PC-3 (cell line): Measurements from ENCODE around the gene ACSL6. TPM values are rescaled to one million over a fixed set of nuclear protein-coding genes. Genes with fewer than 3 reads are reported as not detected.

ENCODE experiments used
- ATAC-seq: fragments of 200-7000 bp; cut with Tn5 transposase; 2 replicates; pipeline ENCODE4 v1.9.1; 2020; ENCODE audit warnings: mild to moderate bottlenecking, moderate library complexity
- BruUV-seq: library from RNA; stranded (reverse); fragments of 400-500 nt; replicated peaks from 2 replicates; lab custom pipeline; 2021; lab: Mats Ljungman, UMichigan
- CTCF ChIA-PET: fragments of 300-600 bp; sonication (Branson Sonifier 250); formaldehyde crosslinking; loops from one replicate; lab custom pipeline; 2022; ENCODE audit warnings: antibody characterized with exemption; lab: Charles Lee
- POLR2A ChIA-PET: fragments of 300-600 bp; sonication (Branson Sonifier 250); formaldehyde crosslinking; loops from one replicate; lab custom pipeline; 2022; ENCODE audit warnings: antibody characterized with exemption; ENCODE audit not compliant: unreplicated experiment; lab: Charles Lee
- DNase-seq: peaks from one replicate; pipeline ENCODE4 v3.0.0-alpha.2; 2015
- H2AFZ ChIP-seq: fragments of 300-600 bp; sonication (generic); 2 replicates; pipeline ENCODE4 v1.6.0; 2016; ENCODE audit warnings: antibody characterized with exemption, low read length
- H3F3A ChIP-seq: fragments of 300-600 bp; sonication (generic); one replicate; pipeline ENCODE4 v1.6.0; 2017; ENCODE audit warnings: antibody characterized with exemption, low read length, control low read depth, mild to moderate bottlenecking; ENCODE audit not compliant: unreplicated experiment
- H3K27ac ChIP-seq: fragments of 300-600 bp; sonication (generic); 2 replicates; pipeline ENCODE4 v1.5.1; 2016; ENCODE audit warnings: mild to moderate bottlenecking, low read length
- H3K27me3 ChIP-seq: fragments of 300-600 bp; sonication (generic); 2 replicates; pipeline ENCODE4 v1.6.1; 2016; ENCODE audit warnings: low read length, mixed read lengths
- H3K36me3 ChIP-seq: fragments of 300-600 bp; sonication (generic); 2 replicates; pipeline ENCODE4 v1.6.1; 2016; ENCODE audit warnings: low read depth, mixed run types, low read length, mixed read lengths
- H3K4me1 ChIP-seq: fragments of 300-600 bp; sonication (generic); 2 replicates; pipeline ENCODE4 v1.5.1; 2016; ENCODE audit warnings: low read length; ENCODE audit not compliant: insufficient read depth
- H3K4me2 ChIP-seq: fragments of 300-600 bp; sonication (generic); 2 replicates; pipeline ENCODE4 v1.6.0; 2016; ENCODE audit warnings: low read length
- H3K4me3 ChIP-seq: fragments of 300-600 bp; sonication (generic); 2 replicates; pipeline ENCODE4 v1.5.1; 2016; ENCODE audit warnings: mild to moderate bottlenecking, low read length, mixed read lengths
- H3K79me2 ChIP-seq: fragments of 300-600 bp; sonication (generic); 2 replicates; pipeline ENCODE4 v1.6.1; 2017; ENCODE audit warnings: low read length, mixed read lengths
- H3K9ac ChIP-seq: fragments of 300-600 bp; sonication (generic); 2 replicates; pipeline ENCODE4 v1.6.0; 2016; ENCODE audit warnings: mild to moderate bottlenecking, low read length
- H3K9me2 ChIP-seq: fragments of 300-600 bp; sonication (generic); replicated peaks from 2 replicates; pipeline ENCODE4 v1.6.1; 2016; ENCODE audit warnings: mixed run types, low read length, mixed read lengths
- H3K9me3 ChIP-seq: fragments of 300-600 bp; sonication (generic); 2 replicates; pipeline ENCODE4 v1.6.1; 2016; ENCODE audit warnings: low read length, mixed read lengths
- H4K20me1 ChIP-seq: fragments of 300-600 bp; sonication (generic); 2 replicates; pipeline ENCODE4 v1.6.1; 2016; ENCODE audit warnings: low read length, mixed read lengths
- EZH2 ChIP-seq: fragments of 300-600 bp; sonication (generic); IDR thresholded peaks from one replicate; pipeline ENCODE4 v1.6.1; 2017; ENCODE audit warnings: antibody characterized with exemption, mild to moderate bottlenecking, low read length; ENCODE audit not compliant: unreplicated experiment
- EZH2phosphoT487 ChIP-seq: fragments of 300-600 bp; sonication (generic); IDR thresholded peaks from 2 replicates; pipeline ENCODE4 v1.6.1; 2018; ENCODE audit warnings: mild to moderate bottlenecking, antibody characterized with exemption, low read length, borderline replicate concordance
- intact Hi-C: fragments of 100-400 bp; cut with micrococcal nuclease; formaldehyde crosslinking; loops from 2 replicates; pipeline ENCODE4 v1.9.0; 2023
- total RNA-seq: library from RNA; depleted of rRNA; stranded (reverse); fragments of >200 nt; gene quantifications from 2 replicates; pipeline ENCODE4 v1.2.3, GENCODE V29; 2014
- TF ChIP-seq, protein P1 (sequence below): fragments of 300-600 bp; sonication (generic); conservative IDR thresholded peaks from 2 replicates; pipeline ENCODE4 v1.5.1; 2017; ENCODE audit warnings: antibody characterized with exemption, low read depth, mild to moderate bottlenecking, low read length

The ACSL6 gene
- total RNA-seq, 1 experiment from 2014 or later = 0.15 TPM

DNA sequence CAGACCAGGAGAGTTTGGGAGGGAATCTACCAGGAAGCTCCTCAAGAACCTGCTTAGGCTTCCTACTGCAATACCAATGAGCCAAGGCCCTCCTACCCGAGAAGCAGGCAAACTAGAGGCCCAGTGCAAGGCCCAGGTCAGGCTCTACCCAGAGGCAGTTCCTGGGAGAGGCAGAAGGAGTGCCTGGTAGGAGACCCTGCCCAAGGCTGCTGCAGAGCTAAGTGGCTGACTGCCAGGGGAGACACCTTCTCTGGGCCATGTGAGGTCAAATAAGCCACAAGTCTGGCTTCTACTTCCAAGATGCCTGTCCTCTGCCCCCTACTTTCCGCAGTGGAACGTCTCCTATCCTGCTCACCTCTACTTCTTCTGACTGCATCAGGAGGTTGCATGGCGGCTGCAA lies 17.8 kb downstream of the ACSL6 start:
- Histone ChIP-seq H3K27ac (no peak overlapping the region), H3K9me2 (no peaks in the 10 kb centered on the region), H3F3A (no peaks in the 10 kb centered on the region), H3K27me3 (no peaks in the 10 kb centered on the region), H3K79me2 (no peaks in the 10 kb centered on the region), H3K9ac (no peak overlapping the region), H3K9me3 (no peaks in the 10 kb centered on the region), H4K20me1 (no peaks in the 10 kb centered on the region), H3K36me3 (no peaks in the 10 kb centered on the region), H2AFZ (no peak overlapping the region), H3K4me1 (no peaks in the 10 kb centered on the region), H3K4me2 (no peak overlapping the region), H3K4me3 (no peak overlapping the region)
- intact Hi-C loops = no loop called here
- no peak for DNase-seq
- ChIA-PET POLR2A (no interaction called here), CTCF (no interaction called here)
- BruUV-seq = no TSS peak
- ATAC-seq = no peak
- TF ChIP-seq EZH2 (no peak), EZH2phosphoT487 (no peak)
- TF ChIP-seq, protein P1, sequence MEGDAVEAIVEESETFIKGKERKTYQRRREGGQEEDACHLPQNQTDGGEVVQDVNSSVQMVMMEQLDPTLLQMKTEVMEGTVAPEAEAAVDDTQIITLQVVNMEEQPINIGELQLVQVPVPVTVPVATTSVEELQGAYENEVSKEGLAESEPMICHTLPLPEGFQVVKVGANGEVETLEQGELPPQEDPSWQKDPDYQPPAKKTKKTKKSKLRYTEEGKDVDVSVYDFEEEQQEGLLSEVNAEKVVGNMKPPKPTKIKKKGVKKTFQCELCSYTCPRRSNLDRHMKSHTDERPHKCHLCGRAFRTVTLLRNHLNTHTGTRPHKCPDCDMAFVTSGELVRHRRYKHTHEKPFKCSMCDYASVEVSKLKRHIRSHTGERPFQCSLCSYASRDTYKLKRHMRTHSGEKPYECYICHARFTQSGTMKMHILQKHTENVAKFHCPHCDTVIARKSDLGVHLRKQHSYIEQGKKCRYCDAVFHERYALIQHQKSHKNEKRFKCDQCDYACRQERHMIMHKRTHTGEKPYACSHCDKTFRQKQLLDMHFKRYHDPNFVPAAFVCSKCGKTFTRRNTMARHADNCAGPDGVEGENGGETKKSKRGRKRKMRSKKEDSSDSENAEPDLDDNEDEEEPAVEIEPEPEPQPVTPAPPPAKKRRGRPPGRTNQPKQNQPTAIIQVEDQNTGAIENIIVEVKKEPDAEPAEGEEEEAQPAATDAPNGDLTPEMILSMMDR = no peak

DNA sequence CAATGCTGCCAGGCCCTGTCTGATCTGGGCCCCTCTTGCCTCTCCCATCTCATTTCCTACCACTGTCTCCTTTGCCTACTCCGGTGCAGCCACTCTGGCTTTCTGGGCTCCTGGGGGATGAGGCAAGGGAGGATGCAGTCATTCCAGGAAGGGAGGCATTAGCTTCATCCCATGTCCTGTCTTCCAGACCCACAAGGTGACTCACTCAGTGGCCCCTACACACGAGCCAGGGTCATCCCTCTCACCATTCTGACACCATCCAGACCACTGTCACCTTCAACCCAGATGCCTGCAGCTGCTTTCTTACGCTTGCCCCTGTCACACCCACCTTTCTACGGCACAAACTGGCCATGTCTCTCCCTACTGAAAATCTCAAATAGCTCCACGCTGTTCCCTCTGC lies 19.1 kb downstream of the ACSL6 start:
- H3K4me1 ChIP-seq = no peaks in the 10 kb centered on the region
- H4K20me1 ChIP-seq = no peaks in the 10 kb centered on the region
- H3K4me2 ChIP-seq = no peak overlapping the region
- no peaks in the 10 kb centered on the region for H3K9me3 ChIP-seq
- H3K36me3 ChIP-seq = no peaks in the 10 kb centered on the region
- ChIA-PET CTCF (no interaction called here), POLR2A (no interaction called here)
- no TSS peak for BruUV-seq
- H2AFZ ChIP-seq = no peak overlapping the region
- intact Hi-C loops = no loop called here
- no peak for DNase-seq
- no peak overlapping the region for H3K9ac ChIP-seq
- no peak for ATAC-seq
- H3K79me2 ChIP-seq = no peaks in the 10 kb centered on the region
- H3F3A ChIP-seq = no peaks in the 10 kb centered on the region
- no peak overlapping the region for H3K4me3 ChIP-seq
- TF ChIP-seq, protein P1 = no peak
- TF ChIP-seq EZH2 = no peak
- no peak for TF ChIP-seq EZH2phosphoT487
- no peaks in the 10 kb centered on the region for H3K27me3 ChIP-seq
- H3K9me2 ChIP-seq = no peaks in the 10 kb centered on the region
- H3K27ac ChIP-seq = no peak overlapping the region

DNA sequence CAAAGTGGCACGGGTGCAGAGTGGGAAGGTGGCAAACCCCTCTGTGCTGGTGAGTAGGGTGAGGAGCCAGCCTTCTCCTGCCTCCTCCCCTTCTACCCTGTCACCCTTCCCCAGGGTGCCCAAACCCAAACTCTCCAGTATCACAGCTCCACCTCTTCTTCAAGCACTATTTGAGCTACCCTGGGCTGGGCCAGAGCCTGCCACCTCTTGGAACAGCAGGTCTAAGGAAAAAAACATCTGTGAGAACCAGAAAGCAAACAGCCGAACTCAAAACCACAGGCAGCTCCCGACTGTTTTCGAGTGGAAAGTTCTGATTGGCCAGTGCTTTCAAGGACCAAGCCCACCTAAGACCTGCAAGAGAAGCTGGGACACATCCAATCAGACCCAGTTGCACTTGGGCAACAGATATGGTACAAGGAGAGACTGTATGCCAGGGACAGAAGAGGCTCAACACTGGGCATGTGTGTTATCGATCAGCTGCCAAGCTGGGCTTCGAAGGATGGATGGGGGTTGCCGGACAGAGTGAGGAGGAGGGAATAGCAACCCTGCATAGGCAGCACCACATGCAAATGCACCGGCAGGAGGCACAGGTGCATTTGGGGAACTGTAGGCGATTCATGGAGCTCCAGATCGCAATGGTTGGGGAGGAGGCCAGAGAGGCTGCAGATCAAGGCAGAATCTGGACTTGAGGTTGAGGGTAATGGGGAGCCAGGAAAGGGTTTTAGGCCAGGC lies 19.7 kb downstream of the ACSL6 start:
- ChIA-PET POLR2A (no interaction called here), CTCF (no interaction called here)
- no peak for DNase-seq
- no peaks in the 10 kb centered on the region for H4K20me1 ChIP-seq
- H3K27ac ChIP-seq = no peak overlapping the region
- H2AFZ ChIP-seq = no peak overlapping the region
- no peaks in the 10 kb centered on the region for H3K9me3 ChIP-seq
- no peaks in the 10 kb centered on the region for H3F3A ChIP-seq
- TF ChIP-seq EZH2 (no peak), EZH2phosphoT487 (no peak)
- TF ChIP-seq, protein P1 = no peak
- H3K79me2 ChIP-seq = no peaks in the 10 kb centered on the region
- H3K27me3 ChIP-seq = no peaks in the 10 kb centered on the region
- H3K4me2 ChIP-seq = no peak overlapping the region
- H3K4me3 ChIP-seq = no peak overlapping the region
- H3K36me3 ChIP-seq = no peaks in the 10 kb centered on the region
- intact Hi-C loops = no loop called here
- no peak for ATAC-seq
- H3K4me1 ChIP-seq = no peaks in the 10 kb centered on the region
- H3K9ac ChIP-seq = no peak overlapping the region
- no peaks in the 10 kb centered on the region for H3K9me2 ChIP-seq
- BruUV-seq = no TSS peak
